ENCODE data around the gene EPHA1.

EPHA1 gene

GRCh38 chr7:143361552-143362130 lies 47.0 kb downstream of the EPHA1 start:
- peaks cover 47% of the 10 kb centered on the region for H3K27me3 ChIP-seq (replicated peaks; ENCODE audit: insufficient read depth, low read length)

DNA sequence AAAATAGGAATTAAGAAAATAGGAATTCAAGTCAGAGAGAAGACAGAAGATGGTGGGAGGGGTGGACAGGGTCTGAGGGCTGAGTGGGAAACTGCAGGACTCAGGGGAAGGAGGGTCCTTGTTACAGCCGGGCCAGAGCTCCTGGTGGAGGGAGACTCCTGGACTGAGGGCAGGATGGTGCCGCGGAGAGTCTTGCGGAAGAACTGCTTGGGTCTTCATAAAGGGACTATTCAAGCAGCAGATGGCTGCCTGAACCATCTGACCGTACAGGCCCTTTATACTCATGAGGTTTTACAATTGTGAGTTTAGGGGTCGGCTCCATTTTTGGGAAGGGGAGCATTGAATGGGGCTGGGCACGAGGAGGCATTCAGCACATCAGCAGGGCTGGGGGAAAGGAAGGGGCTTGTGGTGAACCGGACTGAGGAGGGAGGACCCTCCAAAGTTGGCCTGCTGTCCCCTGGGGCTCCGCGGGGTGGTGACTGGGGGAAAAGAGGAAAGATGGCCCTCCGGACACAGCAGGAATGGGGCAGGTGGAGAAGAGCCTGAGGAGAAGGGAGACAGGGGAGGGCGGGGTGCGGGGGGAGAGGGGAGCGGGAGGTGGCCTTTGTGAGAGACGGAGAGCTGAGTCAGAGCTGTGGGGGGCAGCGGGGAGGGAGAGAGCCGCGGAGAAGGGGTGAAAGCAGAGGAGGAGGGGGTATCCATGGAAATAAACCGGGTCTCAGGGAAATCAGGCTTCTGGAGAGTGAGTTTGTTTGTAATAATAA lies 47.7 kb downstream of the EPHA1 start:
- Histone ChIP-seq H3K27me3 (replicated peaks; ENCODE audit: insufficient read depth, low read length) (peaks cover 47% of the 10 kb centered on the region), H3K4me2 (ENCODE audit: low read depth, low read length) (no peak overlapping the region), H4K20me1 (ENCODE audit: insufficient read depth, low read length) (no peaks in the 10 kb centered on the region), H3F3A (ENCODE audit: insufficient read depth, low read length) (no peaks in the 10 kb centered on the region), H3K4me1 (ENCODE audit: low read length) (no peaks in the 10 kb centered on the region), H3K9me2 (replicated peaks; ENCODE audit: insufficient read depth, low read length) (no peaks in the 10 kb centered on the region), H3K27ac (ENCODE audit: low read length) (no peak overlapping the region), H2AFZ (ENCODE audit: low read length) (no peak overlapping the region), H3K4me3 (ENCODE audit: low read length) (no peak overlapping the region), H3K79me2 (ENCODE audit: low read length) (no peaks in the 10 kb centered on the region), H3K9ac (ENCODE audit: low read length) (no peak overlapping the region), H3K9me3 (replicated peaks; ENCODE audit: insufficient read depth, low read length) (no peaks in the 10 kb centered on the region), H3K36me3 (replicated peaks; ENCODE audit: insufficient read depth, low read length) (no peaks in the 10 kb centered on the region)
- no peak for DNase-seq
- TF ChIP-seq EZH2 (optimal IDR thresholded peaks at IDR 0.05; ENCODE audit: low read depth, low read length) = no peak
- TF ChIP-seq, protein P1, sequence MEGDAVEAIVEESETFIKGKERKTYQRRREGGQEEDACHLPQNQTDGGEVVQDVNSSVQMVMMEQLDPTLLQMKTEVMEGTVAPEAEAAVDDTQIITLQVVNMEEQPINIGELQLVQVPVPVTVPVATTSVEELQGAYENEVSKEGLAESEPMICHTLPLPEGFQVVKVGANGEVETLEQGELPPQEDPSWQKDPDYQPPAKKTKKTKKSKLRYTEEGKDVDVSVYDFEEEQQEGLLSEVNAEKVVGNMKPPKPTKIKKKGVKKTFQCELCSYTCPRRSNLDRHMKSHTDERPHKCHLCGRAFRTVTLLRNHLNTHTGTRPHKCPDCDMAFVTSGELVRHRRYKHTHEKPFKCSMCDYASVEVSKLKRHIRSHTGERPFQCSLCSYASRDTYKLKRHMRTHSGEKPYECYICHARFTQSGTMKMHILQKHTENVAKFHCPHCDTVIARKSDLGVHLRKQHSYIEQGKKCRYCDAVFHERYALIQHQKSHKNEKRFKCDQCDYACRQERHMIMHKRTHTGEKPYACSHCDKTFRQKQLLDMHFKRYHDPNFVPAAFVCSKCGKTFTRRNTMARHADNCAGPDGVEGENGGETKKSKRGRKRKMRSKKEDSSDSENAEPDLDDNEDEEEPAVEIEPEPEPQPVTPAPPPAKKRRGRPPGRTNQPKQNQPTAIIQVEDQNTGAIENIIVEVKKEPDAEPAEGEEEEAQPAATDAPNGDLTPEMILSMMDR (IDR thresholded peaks at IDR 0.05; ENCODE audit: low read length) = no peak
- no peak for TF ChIP-seq EZH2phosphoT487 (IDR thresholded peaks at IDR 0.05; ENCODE audit: low read length)

More at GRCh38 chr7:143361552-143362130, 47.0 kb downstream of the EPHA1 start:
- no peak for DNase-seq
- Histone ChIP-seq H3K36me3 (replicated peaks; ENCODE audit: insufficient read depth, low read length) (no peaks in the 10 kb centered on the region), H3K4me2 (ENCODE audit: low read depth, low read length) (peak overlapping the region; percentile 98), H4K20me1 (ENCODE audit: insufficient read depth, low read length) (no peaks in the 10 kb centered on the region), H3K9me3 (replicated peaks; ENCODE audit: insufficient read depth, low read length) (no peaks in the 10 kb centered on the region), H3K4me1 (ENCODE audit: low read length) (no peaks in the 10 kb centered on the region), H3K4me3 (ENCODE audit: low read length) (peak overlapping the region; percentile 62), H3K9me2 (replicated peaks; ENCODE audit: insufficient read depth, low read length) (no peaks in the 10 kb centered on the region), H3K27ac (ENCODE audit: low read length) (no peak overlapping the region), H3K79me2 (ENCODE audit: low read length) (no peaks in the 10 kb centered on the region), H2AFZ (ENCODE audit: low read length) (0 out of 2 replicates have a peak overlapping the region, but pooled peaks have one; percentile 85), H3F3A (ENCODE audit: insufficient read depth, low read length) (no peaks in the 10 kb centered on the region), H3K9ac (ENCODE audit: low read length) (no peak overlapping the region)
- TF ChIP-seq EZH2 (optimal IDR thresholded peaks at IDR 0.05; ENCODE audit: low read depth, low read length) (no peak), EZH2phosphoT487 (IDR thresholded peaks at IDR 0.05; ENCODE audit: low read length) (no peak)
- TF ChIP-seq, protein P1 (IDR thresholded peaks at IDR 0.05; ENCODE audit: low read length) = no peak

GRCh38 chr7:143359771-143360353 lies 48.8 kb downstream of the EPHA1 start:
- H3K9me2 ChIP-seq (replicated peaks; ENCODE audit: insufficient read depth, low read length) = no peaks in the 10 kb centered on the region
- H3K36me3 ChIP-seq (replicated peaks; ENCODE audit: insufficient read depth, low read length) = no peaks in the 10 kb centered on the region
- no peaks in the 10 kb centered on the region for H3K79me2 ChIP-seq (ENCODE audit: low read length)
- H3K27me3 ChIP-seq (replicated peaks; ENCODE audit: insufficient read depth, low read length) = peaks cover 47% of the 10 kb centered on the region
- H3K27ac ChIP-seq (ENCODE audit: low read length) = no peak overlapping the region
- H3K9me3 ChIP-seq (replicated peaks; ENCODE audit: insufficient read depth, low read length) = no peaks in the 10 kb centered on the region
- no peak overlapping the region for H3K9ac ChIP-seq (ENCODE audit: low read length)
- DNase-seq = no peak
- no peak overlapping the region for H3K4me3 ChIP-seq (ENCODE audit: low read length)
- no peaks in the 10 kb centered on the region for H3F3A ChIP-seq (ENCODE audit: insufficient read depth, low read length)
- TF ChIP-seq EZH2 (optimal IDR thresholded peaks at IDR 0.05; ENCODE audit: low read depth, low read length) = no peak
- TF ChIP-seq, protein P1 (IDR thresholded peaks at IDR 0.05; ENCODE audit: low read length) = no peak
- TF ChIP-seq EZH2phosphoT487 (IDR thresholded peaks at IDR 0.05; ENCODE audit: low read length) = no peak
- no peaks in the 10 kb centered on the region for H4K20me1 ChIP-seq (ENCODE audit: insufficient read depth, low read length)
- no peak overlapping the region for H3K4me2 ChIP-seq (ENCODE audit: low read depth, low read length)
- no peaks in the 10 kb centered on the region for H3K4me1 ChIP-seq (ENCODE audit: low read length)
- no peak overlapping the region for H2AFZ ChIP-seq (ENCODE audit: low read length)
